AG08395 (cell line): Measurements from ENCODE around the gene DIP2C.
A peak's percentile ranks its signal among the peaks of the same experiment; 100 is the strongest.
"Not testable (repeated sequence)": the region's sequence is repeated elsewhere in the genome, so short reads cannot be mapped to it uniquely, and the experiment has no call there.

ENCODE experiments used
- DNase-seq: peaks from one replicate; pipeline ENCODE4 v3.0.0; 2012; ENCODE audit warnings: mixed read lengths, low spot score

The DIP2C gene

DNA sequence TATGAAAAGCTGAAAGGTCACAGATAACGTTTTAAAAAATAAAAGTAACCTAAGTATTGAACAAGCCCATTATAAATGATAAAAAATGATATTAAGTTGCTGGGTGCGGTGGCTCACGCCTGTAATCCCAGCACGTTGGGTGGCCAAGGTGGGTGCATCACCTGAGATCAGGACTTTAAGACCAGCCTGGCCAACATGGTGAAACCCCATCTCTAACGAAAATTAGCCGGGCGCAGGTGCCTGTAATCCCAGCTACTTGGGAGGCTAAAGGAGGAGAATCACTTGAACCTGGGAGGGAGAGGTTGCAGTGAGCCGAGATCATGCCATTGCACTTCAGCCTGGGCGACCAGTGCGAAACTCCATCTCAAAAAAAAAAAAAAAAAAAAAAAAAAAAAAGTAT, 93.3 kb downstream of the DIP2C start:
- not testable (repeated sequence) for DNase-seq

DNA sequence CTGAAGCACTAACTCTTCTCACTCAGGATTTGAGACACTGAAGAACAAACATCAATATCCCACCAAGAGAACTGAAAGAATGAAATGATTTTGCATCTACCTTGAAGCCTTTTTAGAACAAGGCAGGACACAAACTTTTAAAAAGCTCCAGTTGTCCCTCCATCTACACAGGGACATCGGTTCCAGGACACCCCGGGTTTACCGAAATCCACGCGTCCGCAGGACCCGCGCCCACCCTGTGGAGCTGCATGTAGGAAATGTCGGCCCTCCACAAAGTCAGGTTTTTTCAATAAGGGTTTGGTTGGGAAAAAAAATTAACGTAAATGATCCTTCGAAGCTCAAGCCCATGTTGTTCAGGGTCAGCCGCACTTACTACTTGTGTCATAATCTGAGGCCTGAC, 94.0 kb downstream of the DIP2C start:
- DNase-seq: no peak

GRCh38 chr10:594584-595270, 94.7 kb downstream of the DIP2C start:
- DNase-seq: no peak

DNA sequence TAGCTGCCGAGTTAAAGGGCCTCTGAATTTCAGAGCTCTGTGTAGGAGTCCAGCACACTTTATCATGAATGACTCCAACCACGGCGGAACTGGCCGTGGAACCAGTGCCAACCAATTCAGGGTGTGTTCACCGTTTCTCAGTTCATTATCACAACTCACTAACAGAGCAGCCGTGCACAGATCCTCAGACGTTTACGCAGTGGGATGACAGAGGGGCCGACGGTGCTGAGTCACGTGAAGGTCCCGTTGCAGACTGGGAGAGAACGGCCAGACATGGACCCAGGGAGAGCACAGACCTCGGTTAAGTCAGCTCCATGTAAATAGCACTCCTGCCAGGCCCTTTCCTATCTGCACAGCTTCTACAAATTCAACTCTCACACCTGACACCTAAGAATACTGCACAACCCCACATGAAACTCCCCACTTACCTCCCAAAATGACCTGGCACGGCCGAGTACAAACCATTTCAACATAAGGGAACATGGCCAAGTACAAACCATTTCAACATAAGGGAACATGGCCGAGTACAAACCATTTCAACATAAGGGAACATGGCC, 95.5 kb downstream of the DIP2C start:
- DNase-seq: no peak

- DNase-seq: no peak
Measured at GRCh38 chr10:593421-593820, 96.0 kb downstream of the DIP2C start.

DNA sequence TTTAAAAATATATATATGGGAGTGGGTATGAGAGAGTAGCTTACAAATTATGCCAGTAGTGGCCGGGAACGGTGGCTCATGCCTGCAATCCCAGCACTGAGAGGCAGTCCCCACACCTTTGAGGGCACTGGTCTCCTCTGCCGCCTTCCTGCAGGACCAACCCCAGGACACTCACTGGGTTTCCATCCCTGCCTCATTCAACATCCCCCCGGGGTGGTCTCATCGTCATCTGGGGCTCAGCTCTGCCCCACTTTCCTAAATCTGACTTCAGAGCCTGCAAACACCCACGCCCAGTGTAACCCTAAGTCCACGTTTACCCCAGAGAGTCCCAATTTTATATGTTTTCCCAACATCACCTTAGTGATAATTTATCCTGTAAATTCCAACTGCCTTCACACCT, 96.5 kb downstream of the DIP2C start:
- no peak for DNase-seq

- no peak for DNase-seq
Measured at GRCh38 chr10:591646-592045, 97.8 kb downstream of the DIP2C start.

DNA sequence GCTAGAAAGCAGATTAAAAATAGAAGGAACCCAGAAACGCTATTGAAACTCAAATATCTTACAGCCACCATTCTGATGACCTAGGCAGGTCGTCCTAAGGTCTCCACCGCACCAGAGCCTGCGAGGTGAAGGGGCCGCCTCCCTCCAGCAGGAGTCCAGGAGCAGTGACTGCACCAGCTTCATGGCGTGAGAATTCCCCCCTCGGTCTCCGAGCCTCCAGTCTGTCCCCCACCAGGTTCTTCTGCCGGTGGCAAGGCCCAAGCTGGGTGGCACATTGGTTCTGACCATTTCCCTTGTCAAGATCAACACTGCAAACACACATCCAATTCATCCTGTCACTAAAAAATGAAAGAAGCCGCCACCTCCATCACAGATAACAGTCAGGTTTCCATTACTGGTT, 98.7 kb downstream of the DIP2C start:
- no peak for DNase-seq

DNA sequence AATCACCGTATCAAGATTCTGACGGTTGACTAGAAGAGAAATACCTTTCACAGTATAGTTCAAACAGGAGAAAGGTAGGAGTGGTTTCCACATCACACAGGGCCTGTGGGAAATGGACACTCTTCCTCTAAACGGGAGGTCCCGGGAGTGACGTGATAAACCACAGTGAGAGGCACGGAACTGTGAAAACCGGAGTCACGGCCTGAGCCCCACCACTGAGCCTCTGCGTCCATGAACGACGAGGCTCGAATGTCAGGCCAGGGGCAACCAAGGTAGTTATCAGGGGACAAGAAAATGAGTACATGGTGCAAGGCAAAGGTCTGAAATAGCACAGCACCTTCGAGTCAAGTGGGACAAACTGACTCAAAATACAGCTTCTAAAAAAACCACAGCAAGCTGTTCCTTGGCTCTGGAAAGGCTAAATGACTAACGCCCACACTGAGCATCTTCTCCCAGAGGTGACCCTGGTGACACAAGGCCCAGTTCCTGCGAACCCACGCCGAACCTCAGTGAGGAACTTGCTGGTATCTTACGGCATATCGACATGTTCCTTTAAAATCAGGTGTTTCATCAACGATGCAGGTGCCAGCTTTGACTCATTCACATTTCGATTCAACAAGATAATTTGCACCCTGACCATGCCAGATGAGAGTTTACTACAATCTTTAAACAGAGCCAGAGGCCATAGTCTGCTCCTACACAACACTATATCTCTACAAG, 99.3 kb downstream of the DIP2C start:
- DNase-seq: no peak

DNA sequence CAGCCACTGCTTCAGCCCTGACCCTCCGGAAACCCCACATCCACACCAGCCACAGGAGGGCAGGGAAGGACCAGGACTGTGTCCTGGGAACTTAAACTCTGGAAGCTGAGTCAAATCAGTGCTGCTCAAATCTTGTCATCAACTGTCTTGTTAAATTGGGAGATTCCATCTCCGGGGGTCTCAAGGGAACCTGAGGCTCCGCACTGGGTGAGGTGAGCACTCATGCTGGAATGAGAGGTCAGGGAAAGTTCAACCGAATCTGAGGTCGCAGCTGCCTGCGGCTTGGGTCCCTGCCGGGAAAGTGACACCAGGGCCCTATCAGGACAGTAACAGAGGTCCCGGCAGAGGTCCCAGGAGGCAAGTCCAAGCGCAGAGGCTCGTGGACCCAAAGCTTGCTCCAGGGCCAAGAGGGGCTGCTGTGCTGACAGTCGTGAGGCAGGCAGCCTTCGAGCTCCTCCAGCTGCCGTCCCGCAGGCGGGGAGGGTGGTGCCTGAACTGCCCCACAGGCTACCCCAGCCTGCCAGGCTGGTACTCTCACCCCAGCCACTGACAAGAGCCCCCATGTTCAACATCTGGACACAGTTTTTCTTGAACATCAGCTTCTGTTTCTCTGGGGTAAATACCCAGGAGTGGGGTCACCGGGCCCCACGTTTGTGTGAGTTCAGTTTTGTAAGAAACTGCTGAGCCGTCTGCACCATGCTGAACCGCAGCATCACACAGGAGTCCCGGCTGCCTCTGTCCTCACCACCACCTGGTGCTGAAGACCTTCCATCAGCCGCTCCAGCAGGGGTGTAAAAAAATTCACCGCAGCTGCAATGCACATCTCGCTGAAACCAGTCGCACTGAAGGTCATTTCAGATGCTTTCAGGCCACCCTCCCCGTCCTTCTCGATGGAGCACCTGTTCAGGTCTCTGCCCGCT, 101.0 kb downstream of the DIP2C start:
- no peak for DNase-seq

- no peak for DNase-seq
Measured at GRCh38 chr10:586716-587115, 102.8 kb downstream of the DIP2C start.

DNA sequence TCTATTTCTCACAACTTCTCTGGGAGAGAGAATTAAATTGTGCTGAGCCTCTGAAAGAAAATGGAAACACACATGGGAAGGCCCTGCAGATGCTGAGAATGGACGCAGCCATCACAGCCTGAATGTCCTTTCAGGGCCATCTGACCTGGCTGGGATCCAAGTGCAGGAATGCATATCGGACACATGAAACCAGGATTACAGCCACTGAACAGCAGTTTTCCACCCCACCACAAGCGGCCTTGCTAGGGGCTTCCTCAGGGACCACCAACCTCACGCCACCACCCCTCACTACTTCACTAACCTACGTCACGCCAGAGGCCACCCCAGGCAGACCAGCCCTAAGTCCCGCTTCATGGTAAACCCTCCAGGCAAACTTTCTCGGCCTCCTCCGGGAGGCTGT, 103.3 kb downstream of the DIP2C start:
- DNase-seq: no peak

- no peak for DNase-seq
Measured at GRCh38 chr10:585502-585901, 104.0 kb downstream of the DIP2C start.

- not testable (repeated sequence) for DNase-seq
Measured at GRCh38 chr10:584497-585290, 104.8 kb downstream of the DIP2C start.

GRCh38 chr10:583433-583832, 106.0 kb downstream of the DIP2C start:
- no peak for DNase-seq

- no peak for DNase-seq
Measured at GRCh38 chr10:581776-582330, 107.6 kb downstream of the DIP2C start.

DNA sequence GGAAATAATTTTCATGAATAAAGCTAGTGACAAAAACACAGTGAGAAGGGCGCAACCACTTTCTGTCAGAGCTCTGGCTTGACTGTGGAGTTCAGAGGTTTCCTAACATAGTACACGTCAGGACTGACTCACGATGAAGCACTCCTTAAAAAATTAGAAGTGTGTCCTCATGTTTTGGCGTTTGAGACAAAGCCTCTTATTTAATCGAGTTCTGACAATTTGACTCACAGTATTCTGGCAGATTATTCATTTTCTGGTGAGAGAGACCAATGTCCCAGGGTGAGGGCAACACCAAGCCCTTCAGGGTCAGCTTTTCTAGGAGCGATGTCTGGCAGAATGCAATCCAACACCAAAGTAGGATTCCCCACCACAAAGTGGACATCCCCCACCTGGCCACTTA, 108.7 kb downstream of the DIP2C start:
- peak; percentile 89 for DNase-seq

DNA sequence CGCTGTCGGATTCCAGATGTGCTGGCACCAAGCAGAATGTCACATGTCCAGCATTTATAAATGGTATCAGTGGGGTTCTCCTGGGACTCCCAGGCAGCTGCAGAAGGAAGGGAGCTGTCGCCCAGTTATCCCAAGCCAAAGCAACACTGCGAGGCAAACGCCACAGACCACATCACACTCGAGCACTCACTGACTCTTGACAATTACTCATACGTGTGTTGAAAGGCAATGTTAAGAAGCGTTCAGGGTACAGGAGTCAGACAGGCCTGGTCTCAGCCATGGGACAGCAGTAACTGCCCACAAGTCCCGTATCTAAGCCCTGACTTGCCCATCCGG, 113.4 kb downstream of the DIP2C start:
- peak; percentile 58 for DNase-seq

DNA sequence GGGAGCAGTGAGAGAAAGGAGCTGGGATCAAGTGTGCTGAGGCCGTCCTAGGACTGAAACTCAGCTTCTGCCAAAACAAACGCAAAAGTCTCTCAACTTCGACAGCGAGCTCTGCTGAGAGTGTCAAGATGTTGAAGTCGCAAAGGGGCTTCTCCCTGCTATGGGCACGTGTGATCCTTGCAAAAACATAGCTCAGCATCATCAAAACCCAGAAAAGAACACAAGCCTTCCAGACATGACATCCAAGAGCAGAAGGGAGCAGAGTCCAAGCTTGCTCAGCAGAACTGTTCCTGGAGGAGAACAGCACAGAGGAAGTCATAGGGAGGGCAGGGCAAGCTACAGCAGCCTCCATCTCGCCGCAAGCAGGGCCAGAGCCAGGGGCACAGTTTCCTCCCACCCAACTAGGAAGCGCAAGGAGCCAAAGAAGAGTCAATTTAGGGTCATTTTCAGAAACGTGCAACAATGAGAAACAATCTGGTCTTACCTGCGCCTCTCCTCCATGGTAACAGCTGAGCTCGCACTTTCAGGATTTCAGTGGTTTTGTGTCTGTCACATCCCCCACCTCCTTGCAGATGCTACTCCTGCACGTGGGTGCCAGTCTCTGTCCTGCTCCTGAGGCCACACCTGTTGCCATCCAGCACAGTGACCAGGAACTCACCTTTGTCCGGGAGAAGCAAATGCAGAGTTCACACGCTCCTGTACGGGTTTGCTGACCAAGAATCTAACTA, 113.9 kb downstream of the DIP2C start:
- DNase-seq: no peak

GRCh38 chr10:572696-573095, 116.8 kb downstream of the DIP2C start:
- DNase-seq: no peak
